KMS-11 (cell line): ENCODE measurements around the gene TMIGD3.

Experiments used
- H2AFZ ChIP-seq: fragments of 200-600 bp; sonication (generic); 2 replicates; pipeline ENCODE4 v1.6.1; 2016; ENCODE audit warnings: antibody characterized with exemption, mixed run types, low read depth
- H3K27ac ChIP-seq: fragments of 200-600 bp; sonication (generic); 2 replicates; pipeline ENCODE4 v1.6.1; 2016; ENCODE audit warnings: mild to moderate bottlenecking, mixed run types
- H3K27me3 ChIP-seq: fragments of 200-600 bp; sonication (generic); 2 replicates; pipeline ENCODE4 v1.6.1; 2017; ENCODE audit warnings: mild to moderate bottlenecking, low read depth, mixed run types, moderate library complexity; ENCODE audit not compliant: insufficient read depth
- H3K36me3 ChIP-seq: fragments of 200-600 bp; sonication (generic); 2 replicates; pipeline ENCODE4 v1.6.1; 2017; ENCODE audit warnings: mild to moderate bottlenecking, mixed run types; ENCODE audit not compliant: insufficient read depth
- H3K4me1 ChIP-seq: fragments of 200-600 bp; sonication (generic); 2 replicates; pipeline ENCODE4 v1.6.1; 2016; ENCODE audit warnings: mild to moderate bottlenecking, low read depth, mixed run types; ENCODE audit not compliant: poor library complexity, severe bottlenecking
- H3K4me2 ChIP-seq: fragments of 200-600 bp; sonication (generic); 2 replicates; pipeline ENCODE4 v1.7.0; 2016; ENCODE audit warnings: mild to moderate bottlenecking, mixed run types
- H3K4me3 ChIP-seq: fragments of 200-600 bp; sonication (generic); IDR thresholded peaks from 2 replicates; pipeline ENCODE4 v1.6.1; 2017; ENCODE audit warnings: low read depth, low read length, mixed read lengths; ENCODE audit not compliant: insufficient read depth
- H3K79me2 ChIP-seq: fragments of 200-600 bp; sonication (generic); 2 replicates; pipeline ENCODE4 v1.6.1; 2016; ENCODE audit warnings: low read depth, mixed run types; ENCODE audit not compliant: insufficient read depth
- H3K9ac ChIP-seq: fragments of 200-600 bp; sonication (generic); 2 replicates; pipeline ENCODE4 v1.6.1; 2016; ENCODE audit warnings: mild to moderate bottlenecking, mixed run types
- H4K20me1 ChIP-seq: fragments of 200-600 bp; sonication (generic); 2 replicates; pipeline ENCODE4 v1.6.1; 2016; ENCODE audit warnings: mild to moderate bottlenecking, mixed run types; ENCODE audit not compliant: insufficient read depth
- CTCF ChIP-seq: fragments of 200-600 bp; sonication (generic); conservative IDR thresholded peaks from 2 replicates; pipeline ENCODE4 v1.6.1; 2017; ENCODE audit warnings: low read depth, mild to moderate bottlenecking, antibody characterized with exemption, low read length, moderate library complexity, mixed read lengths

TMIGD3 gene

GRCh38 chr1:111461765-111462164, 41.7 kb downstream of the TMIGD3 start:
- Histone ChIP-seq H3K4me2 (no peak overlapping the region), H3K9ac (no peak overlapping the region), H3K79me2 (no peaks in the 10 kb centered on the region), H4K20me1 (no peaks in the 10 kb centered on the region), H3K36me3 (no peaks in the 10 kb centered on the region), H3K27me3 (no peaks in the 10 kb centered on the region), H3K4me1 (no peaks in the 10 kb centered on the region), H2AFZ (no peak overlapping the region), H3K4me3 (no peak overlapping the region), H3K27ac (no peak overlapping the region)
- no peak for TF ChIP-seq CTCF

- no peaks in the 10 kb centered on the region for H4K20me1 ChIP-seq
- H3K27me3 ChIP-seq, result no peaks in the 10 kb centered on the region
- no peak overlapping the region for H2AFZ ChIP-seq
- H3K27ac ChIP-seq, result no peak overlapping the region
- no peak overlapping the region for H3K4me3 ChIP-seq
- no peak overlapping the region for H3K4me2 ChIP-seq
- H3K9ac ChIP-seq, result no peak overlapping the region
- H3K79me2 ChIP-seq, result peaks cover 16% of the 10 kb centered on the region
- peaks cover 17% of the 10 kb centered on the region for H3K4me1 ChIP-seq
- peaks cover 3% of the 10 kb centered on the region; the same call in 1 of the 2 replicates for H3K36me3 ChIP-seq
- no peak for TF ChIP-seq CTCF
These were observed 47.8 kb downstream of the TMIGD3 start for GRCh38 chr1:111455642-111456031.

- no peaks in the 10 kb centered on the region for H4K20me1 ChIP-seq
- H3K4me3 ChIP-seq, result no peak overlapping the region
- peaks cover 22% of the 10 kb centered on the region for H3K79me2 ChIP-seq
- TF ChIP-seq CTCF, result no peak
- no peak overlapping the region for H3K4me2 ChIP-seq
- H3K9ac ChIP-seq, result no peak overlapping the region
- H2AFZ ChIP-seq, result no peak overlapping the region
- no peak overlapping the region for H3K27ac ChIP-seq
- peaks cover 22% of the 10 kb centered on the region for H3K4me1 ChIP-seq
- H3K27me3 ChIP-seq, result no peaks in the 10 kb centered on the region
- H3K36me3 ChIP-seq, result peaks cover 3% of the 10 kb centered on the region; the same call in 1 of the 2 replicates
These were observed 48.4 kb downstream of the TMIGD3 start for GRCh38 chr1:111454859-111455641.

GRCh38 chr1:111453706-111454105, 49.7 kb downstream of the TMIGD3 start:
- Histone ChIP-seq H3K27ac (no peak overlapping the region), H3K4me2 (no peak overlapping the region), H3K36me3 (peaks cover 3% of the 10 kb centered on the region; the same call in 1 of the 2 replicates)

More at GRCh38 chr1:111453706-111454105, 49.7 kb downstream of the TMIGD3 start:
- TF ChIP-seq CTCF, result no peak
- peaks cover 22% of the 10 kb centered on the region for H3K4me1 ChIP-seq
- no peak overlapping the region for H3K4me3 ChIP-seq
- no peaks in the 10 kb centered on the region for H3K27me3 ChIP-seq
- no peak overlapping the region for H2AFZ ChIP-seq
- H3K79me2 ChIP-seq, result peaks cover 32% of the 10 kb centered on the region
- H3K9ac ChIP-seq, result no peak overlapping the region
- no peaks in the 10 kb centered on the region for H4K20me1 ChIP-seq
